Endothelial cell of umbilical vein (primary cell): ENCODE results near the gene SIGLEC9. TPM values are rescaled to one million over a fixed set of nuclear protein-coding genes. Genes with fewer than 3 reads are reported as not detected.

ENCODE experiments used
- BruUV-seq: library from RNA; stranded (reverse); fragments of 400-500 nt; replicated peaks from 2 replicates; lab custom pipeline; 2021; lab: Mats Ljungman, UMichigan
- CTCF ChIA-PET: fragments of 300-600, 350-600 bp; sonication (Branson Sonifier 250); formaldehyde crosslinking; loops from one replicate; lab custom pipeline; 2021; ENCODE audit warnings: antibody characterized with exemption, inconsistent platforms; lab: Charles Lee
- POLR2A ChIA-PET: fragments of 300-600, 350-600 bp; sonication (Branson Sonifier 250); formaldehyde crosslinking; loops from one replicate; lab custom pipeline; 2021; ENCODE audit warnings: antibody characterized with exemption, inconsistent platforms; lab: Charles Lee
- DNase-seq: peaks from one replicate; pipeline ENCODE4 v3.0.0-alpha.2; 2011; ENCODE audit warnings: low read depth, low spot score
- FAIRE-seq: peaks from 2 replicates; lab custom pipeline; 2011; peaks lifted over from hg19 to GRCh38; lab: Jason Lieb, UNC
- H2AFZ ChIP-seq: 2 replicates; pipeline ENCODE4 v1.6.0; 2012; ENCODE audit warnings: low read depth, low read length, control low read depth, inconsistent platforms
- H3K27ac ChIP-seq: 2 replicates; pipeline ENCODE4 v1.5.1; 2011; ENCODE audit warnings: low read depth, mild to moderate bottlenecking, control low read depth, low read length, moderate library complexity; ENCODE audit not compliant: insufficient read depth
- H3K27me3 ChIP-seq, 2 experiments: 2 replicates each; pipeline versions ENCODE4 v1.6.0 to v1.6.1; 2011; ENCODE audit warnings: low read length in 2 of 2, mixed read lengths in 1 of 2; ENCODE audit not compliant: control insufficient read depth in 2 of 2, insufficient read depth in 2 of 2
- H3K36me3 ChIP-seq, 2 experiments: 2 replicates in 1 of 2; 3 replicates in 1 of 2; pipeline ENCODE4 v1.5.1; 2011; ENCODE audit warnings: low read length in 2 of 2, mild to moderate bottlenecking in 1 of 2, moderate library complexity in 1 of 2; ENCODE audit not compliant: control insufficient read depth in 2 of 2, insufficient read depth in 2 of 2; ENCODE audit errors: extremely low read depth in 1 of 2
- H3K4me1 ChIP-seq: 3 replicates; pipeline ENCODE4 v1.5.1; 2011; ENCODE audit warnings: mild to moderate bottlenecking, low read length; ENCODE audit not compliant: control insufficient read depth, insufficient read depth; ENCODE audit errors: extremely low read depth
- H3K4me2 ChIP-seq: 2 replicates; pipeline ENCODE4 v1.6.1; 2011; ENCODE audit warnings: low read length, control low read depth, mixed read lengths; ENCODE audit not compliant: insufficient read depth
- H3K4me3 ChIP-seq, 3 experiments: fragments of 200-600 bp in 1 of 3; sonication (generic), shearing (Covaris generic) in 1 of 3; replicated peaks in 1 of 3; 2 replicates each; pipeline ENCODE4 v1.5.1; 2011 to 2016; ENCODE audit warnings: control low read depth in 3 of 3, low read length in 3 of 3, mild to moderate bottlenecking in 2 of 3, inconsistent platforms in 1 of 3, low read depth in 1 of 3, moderate library complexity in 1 of 3; ENCODE audit not compliant: insufficient read depth in 1 of 3
- H3K79me2 ChIP-seq: 2 replicates; pipeline ENCODE4 v1.6.0; 2012; ENCODE audit warnings: low read length, inconsistent platforms; ENCODE audit not compliant: control insufficient read depth, insufficient read depth
- H3K9ac ChIP-seq: replicated peaks from 2 replicates; pipeline ENCODE3; 2011; ENCODE audit warnings: low read length, control low read depth; ENCODE audit not compliant: insufficient read depth; ENCODE audit errors: extremely low read depth
- H3K9me1 ChIP-seq: replicated peaks from 3 replicates; pipeline ENCODE4 v1.6.0; 2011; ENCODE audit warnings: mild to moderate bottlenecking, low read length; ENCODE audit not compliant: control insufficient read depth, insufficient read depth; ENCODE audit errors: extremely low read depth
- H3K9me3 ChIP-seq: replicated peaks from 2 replicates; pipeline ENCODE4 v1.5.1; 2012; ENCODE audit warnings: low read length, inconsistent platforms; ENCODE audit not compliant: control insufficient read depth, insufficient read depth
- H4K20me1 ChIP-seq: replicated peaks from 2 replicates; pipeline ENCODE3; 2011; ENCODE audit warnings: mild to moderate bottlenecking, low read length; ENCODE audit not compliant: control insufficient read depth, insufficient read depth; ENCODE audit errors: extremely low read depth
- FOS ChIP-seq: IDR thresholded peaks from 2 replicates; pipeline ENCODE4 v1.6.1; 2011; ENCODE audit warnings: mild to moderate bottlenecking, low read length, moderate library complexity, borderline replicate concordance; ENCODE audit not compliant: insufficient read depth
- GATA2 ChIP-seq: IDR thresholded peaks from 2 replicates; pipeline ENCODE4 v1.7.0; 2011; ENCODE audit warnings: low read depth, mild to moderate bottlenecking, moderate library complexity, mixed read lengths, low read length; ENCODE audit not compliant: insufficient read length, insufficient read depth
- POLR2A ChIP-seq: IDR thresholded peaks from 2 replicates; pipeline ENCODE4 v1.6.1; 2012; ENCODE audit warnings: low read depth, mild to moderate bottlenecking, control low read depth, low read length
- dilution Hi-C: fragments of 300-500 bp; cut with MboI; formaldehyde crosslinking; loops from one replicate; pipeline ENCODE4 v1.15.0; 2019; ENCODE audit warnings: low sequenced_read_pairs; ENCODE audit not compliant: extremely low pct_ligation_motif_present
- intact Hi-C: fragments of 100-400 bp; cut with micrococcal nuclease; formaldehyde crosslinking; loops from one replicate; pipeline ENCODE4 v1.10.0; 2022
- polyA plus RNA-seq, 4 experiments: library from polyadenylated mRNA; depleted of rRNA in 3 of 4; stranded (reverse) in 3 of 4; unstranded in 1 of 4; fragments of >200 nt; gene quantifications; 2 replicates each; pipeline versions ENCODE4 v1.2.1 to v1.2.3, GENCODE V29; 2011 to 2012; ENCODE audit warnings: missing spikeins in 1 of 4
- total RNA-seq: library from RNA; stranded (reverse); gene quantifications from 2 replicates; pipeline ENCODE4 v1.2.3, GENCODE V29; 2021
- TF ChIP-seq, protein P1 (sequence below), 2 donors: IDR thresholded peaks; 1 replicate in 1 of 2; 2 replicates in 1 of 2; pipeline ENCODE4 v1.5.1; 2011; ENCODE audit warnings: low read length in 2 of 2, mild to moderate bottlenecking in 2 of 2, moderate library complexity in 2 of 2, control low read depth in 1 of 2, inconsistent platforms in 1 of 2, low read depth in 1 of 2; ENCODE audit not compliant: insufficient read depth in 1 of 2; ENCODE audit errors: extremely low read depth in 1 of 2

The SIGLEC9 gene
- total and polyA plus RNA-seq, 2 donors (not counting 3 experiments of a cell fraction or from before 2014, with no cell fraction given) = not detected

DNA sequence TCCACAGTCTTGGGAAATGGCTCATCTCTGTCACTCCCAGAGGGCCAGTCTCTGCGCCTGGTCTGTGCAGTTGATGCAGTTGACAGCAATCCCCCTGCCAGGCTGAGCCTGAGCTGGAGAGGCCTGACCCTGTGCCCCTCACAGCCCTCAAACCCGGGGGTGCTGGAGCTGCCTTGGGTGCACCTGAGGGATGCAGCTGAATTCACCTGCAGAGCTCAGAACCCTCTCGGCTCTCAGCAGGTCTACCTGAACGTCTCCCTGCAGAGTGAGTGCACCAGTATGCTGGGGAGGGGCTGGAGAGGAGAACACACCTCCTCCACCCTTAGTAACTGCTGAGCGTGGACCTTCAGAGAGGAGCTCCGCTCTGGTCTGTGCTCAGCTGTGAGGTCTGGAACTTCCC is 2.3 kb downstream of the SIGLEC9 start:
- POLR2A ChIA-PET = no interaction called here
- BruUV-seq = no TSS peak

DNA sequence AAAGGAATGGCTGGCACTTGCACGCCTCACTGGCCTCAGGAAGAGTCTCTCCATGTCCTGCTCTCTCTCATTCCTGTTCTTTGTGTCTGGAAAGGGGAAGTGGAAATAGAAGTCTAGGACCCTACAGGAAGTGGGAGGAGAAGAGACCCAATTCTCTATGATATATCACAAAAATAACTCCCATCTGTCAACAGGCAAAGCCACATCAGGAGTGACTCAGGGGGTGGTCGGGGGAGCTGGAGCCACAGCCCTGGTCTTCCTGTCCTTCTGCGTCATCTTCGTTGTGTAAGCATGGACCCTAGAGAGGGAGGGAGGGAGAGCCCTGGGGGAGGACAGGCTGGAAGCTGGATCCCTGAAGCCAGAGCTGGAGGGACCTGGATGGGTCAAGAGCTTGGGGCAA is 3.0 kb downstream of the SIGLEC9 start:
- H4K20me1 ChIP-seq = no peaks in the 10 kb centered on the region
- no peaks in the 10 kb centered on the region for H3K79me2 ChIP-seq
- intact Hi-C loops = no loop called here
- dilution Hi-C loops = no loop called here
- no peak overlapping the region for H2AFZ ChIP-seq
- no peaks in the 10 kb centered on the region for H3K27me3 ChIP-seq
- BruUV-seq = no TSS peak
- TF ChIP-seq POLR2A (no peak), GATA2 (no peak), FOS (peak; percentile 29)
- TF ChIP-seq, protein P1, sequence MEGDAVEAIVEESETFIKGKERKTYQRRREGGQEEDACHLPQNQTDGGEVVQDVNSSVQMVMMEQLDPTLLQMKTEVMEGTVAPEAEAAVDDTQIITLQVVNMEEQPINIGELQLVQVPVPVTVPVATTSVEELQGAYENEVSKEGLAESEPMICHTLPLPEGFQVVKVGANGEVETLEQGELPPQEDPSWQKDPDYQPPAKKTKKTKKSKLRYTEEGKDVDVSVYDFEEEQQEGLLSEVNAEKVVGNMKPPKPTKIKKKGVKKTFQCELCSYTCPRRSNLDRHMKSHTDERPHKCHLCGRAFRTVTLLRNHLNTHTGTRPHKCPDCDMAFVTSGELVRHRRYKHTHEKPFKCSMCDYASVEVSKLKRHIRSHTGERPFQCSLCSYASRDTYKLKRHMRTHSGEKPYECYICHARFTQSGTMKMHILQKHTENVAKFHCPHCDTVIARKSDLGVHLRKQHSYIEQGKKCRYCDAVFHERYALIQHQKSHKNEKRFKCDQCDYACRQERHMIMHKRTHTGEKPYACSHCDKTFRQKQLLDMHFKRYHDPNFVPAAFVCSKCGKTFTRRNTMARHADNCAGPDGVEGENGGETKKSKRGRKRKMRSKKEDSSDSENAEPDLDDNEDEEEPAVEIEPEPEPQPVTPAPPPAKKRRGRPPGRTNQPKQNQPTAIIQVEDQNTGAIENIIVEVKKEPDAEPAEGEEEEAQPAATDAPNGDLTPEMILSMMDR (IDR thresholded peaks at IDR 0.05; ENCODE audit: extremely low read depth in 1 of 2, insufficient read depth in 1 of 2, low read depth in 1 of 2, low read length in 2 of 2) = no peak
- H3K36me3 ChIP-seq = no peaks in the 10 kb centered on the region
- no peak overlapping the region for H3K4me3 ChIP-seq
- no peaks in the 10 kb centered on the region for H3K9me3 ChIP-seq
- CTCF ChIA-PET = interaction anchor here (1.9 kb wide), 1 partner anchor 107 kb away, joined by 5 read pairs; no protein-coding TSS in a partner anchor
- H3K4me1 ChIP-seq = peaks cover 8% of the 10 kb centered on the region
- H3K4me2 ChIP-seq = no peak overlapping the region
- H3K9me1 ChIP-seq = no peaks in the 10 kb centered on the region
- no peak overlapping the region for H3K27ac ChIP-seq
- FAIRE-seq (peak; percentile 48), DNase-seq (no peak)
- H3K9ac ChIP-seq = no peak overlapping the region
- POLR2A ChIA-PET = no interaction called here

More for the DNA sequence above, 2.3 kb downstream of the SIGLEC9 start:
- intact Hi-C loops = no loop called here
- no peak overlapping the region for H3K9ac ChIP-seq
- H3K27ac ChIP-seq = no peak overlapping the region
- H3K4me2 ChIP-seq = no peak overlapping the region
- FAIRE-seq (no peak), DNase-seq (no peak)
- no peaks in the 10 kb centered on the region for H4K20me1 ChIP-seq
- H3K4me1 ChIP-seq = peaks cover 8% of the 10 kb centered on the region
- no peak overlapping the region for H3K4me3 ChIP-seq
- H3K9me1 ChIP-seq = no peaks in the 10 kb centered on the region
- H3K27me3 ChIP-seq = no peaks in the 10 kb centered on the region
- CTCF ChIA-PET = interaction anchor here (1.9 kb wide), 1 partner anchor 106 kb away, joined by 5 read pairs; no protein-coding TSS in a partner anchor
- H3K79me2 ChIP-seq = no peaks in the 10 kb centered on the region
- no peak overlapping the region for H2AFZ ChIP-seq
- TF ChIP-seq POLR2A = no peak
- dilution Hi-C loops = no loop called here
- no peaks in the 10 kb centered on the region for H3K36me3 ChIP-seq
- H3K9me3 ChIP-seq = no peaks in the 10 kb centered on the region
